Kidney (tissue), 14 donors: ENCODE measurements around the gene ZNF511. TPM values are rescaled to one million over a fixed set of nuclear protein-coding genes. Genes with fewer than 3 reads are reported as not detected.

ENCODE experiments used
- DNase-seq, 5 donors: peaks; one replicate each; pipeline ENCODE4 v3.0.0-alpha.2; 2013 to 2020
- FAIRE-seq: peaks from 2 replicates; lab custom pipeline; 2012; peaks lifted over from hg19 to GRCh38; lab: Jason Lieb, UNC
- H3K27ac ChIP-seq, 2 donors: one replicate each; pipeline ENCODE4 v1.7.0; 2013; ENCODE audit warnings: low read depth in 2 of 2, low read length in 2 of 2, inconsistent platforms in 1 of 2
- H3K27me3 ChIP-seq: one replicate; pipeline ENCODE4 v1.7.1; 2013; ENCODE audit warnings: low read length, inconsistent platforms; ENCODE audit not compliant: control insufficient read depth, insufficient read depth
- H3K36me3 ChIP-seq, 3 donors: one replicate each; pipeline versions ENCODE4 v1.7.0 to v1.7.1; 2013; ENCODE audit warnings: low read length in 3 of 3, control low read depth in 1 of 3, inconsistent platforms in 1 of 3; ENCODE audit not compliant: insufficient read depth in 3 of 3, control insufficient read depth in 2 of 3
- H3K4me1 ChIP-seq, 3 donors: one replicate each; pipeline versions ENCODE4 v1.7.0 to v1.7.1; 2013; ENCODE audit warnings: low read length in 3 of 3, inconsistent platforms in 1 of 3, low read depth in 1 of 3; ENCODE audit not compliant: control insufficient read depth in 2 of 3, insufficient read depth in 2 of 3
- H3K4me3 ChIP-seq, 3 donors: one replicate each; pipeline versions ENCODE4 v1.7.0 to v1.8.1; 2013; ENCODE audit warnings: low read length in 3 of 3, control low read depth in 1 of 3, inconsistent platforms in 1 of 3
- H3K9ac ChIP-seq, 3 donors: one replicate each; pipeline versions ENCODE4 v1.7.0 to v1.7.1; 2013; ENCODE audit warnings: low read length in 3 of 3, control low read depth in 1 of 3, inconsistent platforms in 1 of 3
- H3K9me3 ChIP-seq, 3 donors: one replicate each; pipeline versions ENCODE4 v1.7.0 to v1.7.1; 2013; ENCODE audit warnings: low read length in 3 of 3, control low read depth in 1 of 3, inconsistent platforms in 1 of 3; ENCODE audit not compliant: control insufficient read depth in 2 of 3, insufficient read depth in 1 of 3
- intact Hi-C: fragments of 100-400 bp; cut with DNase I; formaldehyde crosslinking; loops from one replicate; pipeline ENCODE4 v1.11.1; 2022
- polyA plus RNA-seq: library from polyadenylated mRNA; stranded (reverse); fragments of 350-450 nt; fragmentation: Illumina TruSeq; extraction: RNeasy Lipid Tissue Mini Kit (QIAGEN cat#74804); gene quantifications from one replicate; pipeline ENCODE4 v1.2.3, GENCODE V29; 2014; ENCODE audit warnings: low read depth, low replicate concordance; ENCODE audit not compliant: insufficient read depth
- total RNA-seq: library from RNA; stranded (reverse); fragmentation: NEBNext Ultra II Directional; extraction: Animal tissue kit (Norgen Biotek cat#: 25700); gene quantifications from one replicate; pipeline ENCODE4 v1.2.1, GENCODE V29; 2021
- TF ChIP-seq, protein P1 (sequence below): IDR thresholded peaks from 3 replicates; pipeline ENCODE4 v1.5.1; 2012; ENCODE audit warnings: mild to moderate bottlenecking, moderate library complexity, borderline replicate concordance; ENCODE audit not compliant: insufficient read depth; ENCODE audit errors: extremely low read depth
- donor health status: control.
- donor health status: control.
- donor health status: control.
- donor health status: control.
- donor health status: control.
- donor health status: DM: yes; HTN: yes; CAD: no.
- donor health status: Normal renal cell carcinoma (clear cell type).

ZNF511 gene
- total and polyA plus RNA-seq, 2 donors from 2014 or later: 35.6 to 50.7 TPM

DNA sequence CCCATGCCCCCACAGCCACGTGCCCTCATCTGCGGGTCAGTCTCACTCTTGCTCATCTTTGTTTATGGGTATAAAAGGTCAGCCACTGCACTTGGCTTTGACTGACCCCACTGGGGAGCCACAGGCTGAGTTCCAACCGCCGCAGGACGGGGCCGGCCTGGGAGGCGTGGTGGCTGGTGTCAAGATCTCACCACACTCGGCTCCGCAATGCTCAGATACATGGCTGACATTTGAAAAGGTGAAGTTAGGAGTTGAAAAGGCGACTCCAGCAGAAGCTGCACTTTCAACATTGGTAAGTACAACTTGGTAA, 14.9 kb upstream of the ZNF511 start:
- H3K4me3 ChIP-seq: no peak overlapping the region
- DNase-seq: no peak
- TF ChIP-seq, protein P1, sequence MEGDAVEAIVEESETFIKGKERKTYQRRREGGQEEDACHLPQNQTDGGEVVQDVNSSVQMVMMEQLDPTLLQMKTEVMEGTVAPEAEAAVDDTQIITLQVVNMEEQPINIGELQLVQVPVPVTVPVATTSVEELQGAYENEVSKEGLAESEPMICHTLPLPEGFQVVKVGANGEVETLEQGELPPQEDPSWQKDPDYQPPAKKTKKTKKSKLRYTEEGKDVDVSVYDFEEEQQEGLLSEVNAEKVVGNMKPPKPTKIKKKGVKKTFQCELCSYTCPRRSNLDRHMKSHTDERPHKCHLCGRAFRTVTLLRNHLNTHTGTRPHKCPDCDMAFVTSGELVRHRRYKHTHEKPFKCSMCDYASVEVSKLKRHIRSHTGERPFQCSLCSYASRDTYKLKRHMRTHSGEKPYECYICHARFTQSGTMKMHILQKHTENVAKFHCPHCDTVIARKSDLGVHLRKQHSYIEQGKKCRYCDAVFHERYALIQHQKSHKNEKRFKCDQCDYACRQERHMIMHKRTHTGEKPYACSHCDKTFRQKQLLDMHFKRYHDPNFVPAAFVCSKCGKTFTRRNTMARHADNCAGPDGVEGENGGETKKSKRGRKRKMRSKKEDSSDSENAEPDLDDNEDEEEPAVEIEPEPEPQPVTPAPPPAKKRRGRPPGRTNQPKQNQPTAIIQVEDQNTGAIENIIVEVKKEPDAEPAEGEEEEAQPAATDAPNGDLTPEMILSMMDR: no peak
- H3K27me3 ChIP-seq: no peaks in the 10 kb centered on the region
- no peaks in the 10 kb centered on the region for H3K9me3 ChIP-seq
- peaks cover 2 to 74% (median 35%) of the 10 kb centered on the region in 3 donors for H3K36me3 ChIP-seq
- no peak overlapping the region for H3K9ac ChIP-seq
- FAIRE-seq: no peak
- intact Hi-C loops: no loop called here
- no peaks in the 10 kb centered on the region for H3K4me1 ChIP-seq
- no peak overlapping the region for H3K27ac ChIP-seq

DNA sequence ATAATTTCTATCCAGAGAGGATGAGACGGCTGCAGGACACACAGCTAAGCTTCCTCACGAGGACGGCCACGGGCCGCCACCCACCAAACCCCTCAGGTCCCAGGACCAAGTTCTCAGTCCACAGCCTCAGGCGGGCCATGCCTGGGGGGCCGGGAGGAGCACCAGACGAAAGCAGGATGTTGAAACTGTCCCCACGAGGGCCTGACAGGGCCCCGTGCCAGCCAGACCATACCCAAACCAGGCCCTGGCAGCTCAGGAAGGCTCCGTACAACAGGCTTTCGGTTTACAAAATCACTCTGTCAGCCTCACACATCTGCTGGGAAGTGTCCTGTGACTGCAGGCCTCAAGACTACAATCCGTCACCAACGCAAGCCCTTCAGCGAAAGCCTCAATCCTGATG, 14.5 kb upstream of the ZNF511 start:
- intact Hi-C loops: no loop called here
- H3K27me3 ChIP-seq: no peaks in the 10 kb centered on the region
- DNase-seq (no peak), FAIRE-seq (no peak)
- H3K4me3 ChIP-seq: no peak overlapping the region
- peaks cover 2 to 74% (median 39%) of the 10 kb centered on the region in 3 donors for H3K36me3 ChIP-seq
- H3K9ac ChIP-seq: no peak overlapping the region
- no peaks in the 10 kb centered on the region for H3K9me3 ChIP-seq
- H3K27ac ChIP-seq: no peak overlapping the region
- TF ChIP-seq, protein P1: no peak
- H3K4me1 ChIP-seq: no peaks in the 10 kb centered on the region

DNA sequence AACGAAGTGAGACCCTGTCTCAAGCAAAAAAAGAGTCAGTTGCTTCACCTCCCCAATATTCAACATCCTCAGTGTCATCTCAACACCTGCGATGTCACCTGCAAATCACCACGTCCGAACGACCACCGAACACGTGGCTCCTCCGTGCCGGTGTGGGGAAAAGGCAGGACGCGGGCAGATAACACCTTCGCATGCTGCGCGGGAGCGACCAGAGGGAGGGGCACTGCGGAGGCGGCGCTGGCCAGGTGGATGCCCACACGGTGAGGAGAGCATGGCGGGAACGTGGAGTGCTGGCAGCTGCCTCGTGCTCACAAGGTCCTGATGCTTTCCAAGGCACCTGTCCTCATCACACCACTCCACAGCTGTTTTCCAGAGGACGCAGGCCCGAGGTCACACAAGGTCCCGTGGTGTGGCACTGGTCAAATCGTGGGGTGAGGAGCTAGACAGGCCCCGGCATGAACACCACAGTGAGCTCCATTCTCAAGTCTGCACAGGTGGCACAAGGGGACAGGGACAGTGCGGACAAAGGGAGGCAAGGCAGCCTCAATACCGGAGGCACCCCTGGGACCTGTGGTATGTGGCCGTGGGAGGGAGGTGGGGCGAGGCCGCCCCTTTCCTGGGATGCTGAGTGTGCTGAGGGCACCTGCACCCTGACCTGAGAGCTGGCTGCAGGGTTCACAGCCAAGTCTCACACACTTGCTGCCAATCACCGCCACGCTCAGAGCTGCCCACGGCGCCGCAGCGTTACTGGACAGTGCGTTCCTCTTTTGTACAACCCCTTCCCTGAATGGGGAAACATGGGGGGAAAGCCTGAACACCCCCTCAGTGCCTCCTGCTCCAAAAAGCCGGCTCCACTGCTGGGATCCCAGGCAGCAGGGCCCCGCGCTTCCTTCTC, 13.0 kb upstream of the ZNF511 start:
- intact Hi-C loops: no loop called here
- Histone ChIP-seq H3K9ac (no peak overlapping the region), H3K4me1 (no peaks in the 10 kb centered on the region), H3K36me3 (peaks cover 2 to 79% (median 50%) of the 10 kb centered on the region in 3 donors), H3K4me3 (no peak overlapping the region), H3K27ac (no peak overlapping the region), H3K27me3 (no peaks in the 10 kb centered on the region), H3K9me3 (no peaks in the 10 kb centered on the region)
- no peak for FAIRE-seq
- TF ChIP-seq, protein P1: no peak
- no peak for DNase-seq
